H7 (cell line): ENCODE data around the gene TSR3. TPM values are rescaled to one million over a fixed set of nuclear protein-coding genes. Genes with fewer than 3 reads are reported as not detected.

Experiments used
- DNase-seq: peaks from one replicate; pipeline ENCODE4 v3.0.0; 2012
- H3K27me3 ChIP-seq: 2 replicates; pipeline ENCODE4 v1.6.0; 2011; ENCODE audit warnings: mild to moderate bottlenecking, low read length; ENCODE audit not compliant: control insufficient read depth, insufficient read depth
- H3K36me3 ChIP-seq: replicated peaks from 2 replicates; pipeline ENCODE4 v1.5.1; 2011; ENCODE audit warnings: low read length; ENCODE audit not compliant: control insufficient read depth, insufficient read depth
- H3K4me3 ChIP-seq: 2 replicates; pipeline ENCODE4 v1.5.1; 2011; ENCODE audit warnings: low read depth, mild to moderate bottlenecking, control low read depth, low read length, moderate library complexity; ENCODE audit not compliant: insufficient read depth
- total RNA-seq: library from RNA; depleted of rRNA; stranded (reverse); fragments of >200 nt; shearing (Covaris generic); gene quantifications from 2 replicates; pipeline ENCODE4 v1.2.3, GENCODE V29; 2014

The TSR3 gene
- total RNA-seq, 1 experiment from 2014 or later, result 99.4 TPM

DNA sequence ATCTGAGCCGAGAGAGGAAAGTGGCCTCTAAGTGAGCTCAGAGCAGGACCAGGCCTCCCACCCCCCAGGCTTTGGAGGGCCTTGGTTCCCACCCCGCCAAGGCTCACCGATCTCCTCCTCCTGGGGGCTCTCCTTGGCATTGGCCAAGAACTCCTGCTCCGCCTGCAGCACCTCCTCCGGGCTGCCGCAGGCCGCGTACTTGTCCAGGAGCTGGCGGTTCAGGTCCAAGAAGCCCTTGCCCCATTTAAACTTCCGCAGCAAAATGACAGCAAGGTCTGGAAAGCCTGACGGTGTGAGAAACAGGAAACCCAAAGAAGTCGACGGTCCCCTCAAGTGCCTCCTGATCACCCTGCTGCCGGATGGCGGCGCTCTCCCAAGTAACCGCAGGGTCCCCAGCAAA, 1.7 kb downstream of the TSR3 start:
- Histone ChIP-seq H3K36me3 (peaks cover 5% of the 10 kb centered on the region), H3K27me3 (no peaks in the 10 kb centered on the region), H3K4me3 (no peak overlapping the region)
- no peak for DNase-seq

GRCh38 chr16:1349351-1349750, 2.3 kb downstream of the TSR3 start:
- DNase-seq, result no peak
- Histone ChIP-seq H3K4me3 (no peak overlapping the region), H3K27me3 (peaks cover under 1% of the 10 kb centered on the region; the same call in 1 of the 2 replicates)

GRCh38 chr16:1348926-1349325, 2.8 kb downstream of the TSR3 start:
- peaks cover 5% of the 10 kb centered on the region for H3K36me3 ChIP-seq
- no peak overlapping the region for H3K4me3 ChIP-seq
- H3K27me3 ChIP-seq, result peaks cover 4% of the 10 kb centered on the region; the same call in 1 of the 2 replicates
- DNase-seq, result no peak

More at GRCh38 chr16:1349351-1349750, 2.3 kb downstream of the TSR3 start:
- peaks cover 5% of the 10 kb centered on the region for H3K36me3 ChIP-seq

GRCh38 chr16:1348441-1348840, 3.2 kb downstream of the TSR3 start:
- H3K36me3 ChIP-seq, result peaks cover 5% of the 10 kb centered on the region
- no peak for DNase-seq
- H3K4me3 ChIP-seq, result no peak overlapping the region
- H3K27me3 ChIP-seq, result peaks cover 8% of the 10 kb centered on the region

- peaks cover 5% of the 10 kb centered on the region for H3K36me3 ChIP-seq
- no peak for DNase-seq
- H3K27me3 ChIP-seq, result peaks cover 10% of the 10 kb centered on the region
- H3K4me3 ChIP-seq, result no peak overlapping the region
Measured at GRCh38 chr16:1347962-1348361, 3.7 kb downstream of the TSR3 start.

DNA sequence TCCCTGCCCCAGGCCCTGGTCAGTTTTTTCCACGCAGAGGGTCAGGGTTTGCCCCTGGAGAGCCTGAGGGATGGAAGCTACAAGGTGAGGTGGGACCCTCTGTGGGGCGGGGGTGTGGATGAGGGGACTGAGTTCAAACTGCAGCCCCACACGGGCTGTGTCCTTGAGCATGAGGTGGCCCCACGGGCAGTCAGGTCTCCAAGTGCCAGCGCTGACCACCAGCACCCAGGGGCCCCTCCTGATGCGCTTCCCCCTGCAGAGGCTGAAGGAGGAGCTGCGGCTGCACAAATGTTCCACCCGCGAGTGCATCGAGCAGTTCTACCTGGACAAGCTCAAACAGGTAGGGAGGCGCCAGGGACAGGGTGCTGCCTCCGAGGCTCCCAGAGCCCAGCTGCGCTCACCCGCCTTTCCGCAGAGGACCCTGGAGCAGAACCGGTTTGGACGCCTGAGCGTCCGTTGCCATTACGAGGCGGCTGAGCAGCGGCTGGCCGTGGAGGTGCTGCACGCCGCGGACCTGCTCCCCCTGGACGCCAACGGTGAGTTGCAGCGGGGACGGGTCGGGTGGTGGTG, 4.3 kb downstream of the TSR3 start:
- peaks cover 5% of the 10 kb centered on the region for H3K36me3 ChIP-seq
- no peak for DNase-seq
- peaks cover 12% of the 10 kb centered on the region for H3K27me3 ChIP-seq
- H3K4me3 ChIP-seq, result no peak overlapping the region

- DNase-seq, result no peak
- peaks cover 5% of the 10 kb centered on the region for H3K36me3 ChIP-seq
- H3K27me3 ChIP-seq, result peaks cover 16% of the 10 kb centered on the region
- H3K4me3 ChIP-seq, result no peak overlapping the region
Measured at GRCh38 chr16:1346422-1347285, 5.0 kb downstream of the TSR3 start.

DNA sequence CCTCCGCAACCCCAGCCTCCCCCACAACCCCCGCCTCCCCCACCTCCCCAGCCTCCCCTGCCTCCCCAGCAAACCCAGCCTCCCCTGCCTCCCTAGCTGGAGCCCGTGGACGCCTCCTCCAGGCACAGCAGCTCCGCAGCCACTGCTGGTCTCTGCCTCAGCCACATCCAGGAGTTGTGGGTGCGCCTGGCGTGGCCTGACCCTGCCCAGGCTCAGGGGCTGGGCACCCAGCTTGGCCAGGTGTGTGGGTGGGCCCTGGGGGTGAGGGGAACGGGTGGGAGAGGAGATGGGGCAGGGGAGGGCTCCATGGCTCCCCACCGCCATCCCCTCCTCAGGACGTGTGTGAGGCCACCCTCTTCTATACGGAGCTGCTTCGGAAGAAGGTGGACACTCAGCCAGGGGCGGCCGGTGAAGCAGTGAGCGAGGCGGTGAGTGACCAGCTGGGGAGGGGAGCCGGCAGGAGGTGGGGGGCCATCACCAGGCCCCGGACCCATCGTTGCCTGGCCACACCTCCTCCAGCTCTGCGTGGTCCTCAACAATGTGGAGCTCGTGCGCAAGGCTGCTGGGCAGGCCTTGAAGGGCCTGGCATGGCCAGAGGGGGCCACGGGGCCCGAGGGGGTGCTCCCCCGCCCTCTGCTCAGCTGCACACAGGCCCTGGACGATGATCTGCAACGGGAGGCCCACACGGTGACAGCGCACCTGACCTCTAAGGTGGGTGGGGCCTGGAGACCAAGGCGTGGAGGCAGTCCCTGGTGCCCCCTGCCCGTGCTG, 5.8 kb downstream of the TSR3 start:
- Histone ChIP-seq H3K27me3 (peaks cover 16% of the 10 kb centered on the region), H3K36me3 (peaks cover 5% of the 10 kb centered on the region), H3K4me3 (no peak overlapping the region)
- DNase-seq, result no peak

DNA sequence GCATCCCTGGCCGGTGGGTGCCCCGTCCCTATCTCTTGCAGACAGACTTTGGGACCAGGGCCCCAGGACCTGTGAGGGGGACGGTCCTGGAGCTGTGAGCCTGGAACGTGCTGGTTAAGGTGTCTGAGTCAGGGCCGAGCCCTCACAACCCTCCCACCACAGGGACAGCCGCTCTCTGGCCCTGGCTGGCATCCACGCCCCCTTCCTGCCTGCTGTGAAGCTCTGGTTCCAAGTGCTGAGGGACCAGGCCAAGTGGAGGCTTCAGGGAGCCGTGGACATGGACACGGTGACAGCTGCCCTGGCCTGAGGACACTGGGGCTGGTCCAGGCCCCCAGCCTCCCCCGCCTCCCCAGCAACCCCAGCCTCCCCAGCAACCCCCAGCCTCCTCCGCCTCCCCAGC, 6.6 kb downstream of the TSR3 start:
- DNase-seq, result no peak
- peaks cover 16% of the 10 kb centered on the region for H3K27me3 ChIP-seq
- no peak overlapping the region for H3K4me3 ChIP-seq
- H3K36me3 ChIP-seq, result peaks cover 4% of the 10 kb centered on the region

GRCh38 chr16:1344499-1344898, 7.2 kb downstream of the TSR3 start:
- H3K27me3 ChIP-seq, result peaks cover 16% of the 10 kb centered on the region
- no peak for DNase-seq
- H3K4me3 ChIP-seq, result no peak overlapping the region
- H3K36me3 ChIP-seq, result peaks cover 4% of the 10 kb centered on the region

DNA sequence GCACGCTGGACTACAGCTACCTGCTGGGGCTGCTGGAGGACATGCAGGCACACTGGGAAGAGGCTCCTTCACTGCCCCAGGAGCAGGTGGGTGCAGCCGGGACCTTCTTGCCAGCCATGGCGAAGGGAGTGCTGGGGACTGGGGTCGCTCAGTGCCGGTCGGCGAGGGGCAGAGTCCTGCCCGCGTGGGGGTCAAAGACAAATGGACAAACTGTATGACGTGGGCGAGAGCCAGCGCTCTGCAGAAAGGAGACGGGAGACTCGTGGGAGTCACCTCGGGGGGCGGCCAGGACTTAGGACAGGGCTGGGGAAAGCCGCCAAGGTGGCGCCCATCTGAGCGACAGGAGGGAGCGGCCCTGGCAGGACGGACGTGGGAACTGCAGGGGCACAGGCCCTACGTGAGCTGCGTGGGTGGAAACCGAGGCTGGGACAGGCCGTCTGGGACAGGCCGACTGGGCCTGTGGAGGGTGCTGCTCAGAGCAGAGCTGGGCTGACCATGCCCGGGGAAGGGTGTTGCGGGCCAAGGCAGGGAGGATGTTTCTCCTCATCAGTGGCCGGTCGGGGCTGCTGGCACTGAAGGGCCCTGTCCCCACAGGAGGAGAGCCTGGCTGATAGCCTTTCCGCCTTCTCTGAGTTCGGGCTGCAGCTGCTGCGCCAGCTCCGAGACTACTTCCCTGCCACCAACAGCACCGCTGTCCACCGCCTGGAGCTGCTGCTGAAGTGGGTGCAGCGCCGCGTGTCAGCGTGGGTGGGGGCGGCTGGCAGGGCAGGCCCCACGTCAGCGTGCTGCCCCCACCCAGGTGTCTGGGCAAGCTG, 8.0 kb downstream of the TSR3 start:
- peak; percentile 81 for DNase-seq
- peak overlapping the region; percentile 28; the same call in 1 of the 2 replicates for H3K4me3 ChIP-seq
- H3K27me3 ChIP-seq, result peaks cover 16% of the 10 kb centered on the region
- H3K36me3 ChIP-seq, result no peaks in the 10 kb centered on the region; the same call in none of the 2 replicates

- peak; percentile 100 for DNase-seq
- Histone ChIP-seq H3K27me3 (peaks cover 16% of the 10 kb centered on the region), H3K36me3 (no peaks in the 10 kb centered on the region; the same call in 1 of the 2 replicates), H3K4me3 (peak overlapping the region; percentile 28; the same call in 1 of the 2 replicates)
Measured at GRCh38 chr16:1342526-1343427, 8.9 kb downstream of the TSR3 start.
